ENCODE data around the gene CALY. TPM values are rescaled to one million over a fixed set of nuclear protein-coding genes. Genes with fewer than 3 reads are reported as not detected.

The CALY gene
- total and polyA plus RNA-seq, 2 experiments from 2014 or later = 12.3 to 16.3 TPM

- Histone ChIP-seq H3K4me1 (ENCODE audit: low read depth) (peaks cover 5% of the 10 kb centered on the region), H3K4me3 (no peak overlapping the region), H3K36me3 (peaks cover 16% of the 10 kb centered on the region), H3K9me3 (ENCODE audit: low read depth) (no peaks in the 10 kb centered on the region), H3K27ac (no peak overlapping the region), H3K27me3 (no peaks in the 10 kb centered on the region)
- no peak for TF ChIP-seq CTCF (IDR thresholded peaks at IDR 0.05; ENCODE audit: low read depth, low read length)
- no peak for DNase-seq (ENCODE audit: low read depth in 1 of 2, low spot score in 1 of 2)
Observed at GRCh38 chr10:133359972-133360610, 23.4 kb upstream of the CALY start.

- Histone ChIP-seq H3K9me3 (ENCODE audit: low read depth) (no peaks in the 10 kb centered on the region), H3K4me3 (no peak overlapping the region), H3K27me3 (no peaks in the 10 kb centered on the region), H3K27ac (no peak overlapping the region), H3K4me1 (ENCODE audit: low read depth) (peaks cover 5% of the 10 kb centered on the region), H3K36me3 (peaks cover 10% of the 10 kb centered on the region)
- TF ChIP-seq CTCF (IDR thresholded peaks at IDR 0.05; ENCODE audit: low read depth, low read length) = no peak
- peak in 1 of 2 donors; percentile 68 for DNase-seq (ENCODE audit: low read depth in 1 of 2, low spot score in 1 of 2)
Observed at GRCh38 chr10:133359554-133359971, 22.9 kb upstream of the CALY start.

- Histone ChIP-seq H3K9me3 (ENCODE audit: low read depth) (no peaks in the 10 kb centered on the region), H3K36me3 (peaks cover 5% of the 10 kb centered on the region), H3K4me1 (ENCODE audit: low read depth) (peaks cover 5% of the 10 kb centered on the region), H3K27me3 (no peaks in the 10 kb centered on the region), H3K4me3 (no peak overlapping the region), H3K27ac (no peak overlapping the region)
- DNase-seq (ENCODE audit: low read depth in 1 of 2, low spot score in 1 of 2) = no peak
- TF ChIP-seq CTCF (IDR thresholded peaks at IDR 0.05; ENCODE audit: low read depth, low read length) = no peak
Observed at GRCh38 chr10:133358925-133359310, 22.2 kb upstream of the CALY start.

- H3K9me3 ChIP-seq (ENCODE audit: low read depth) = no peaks in the 10 kb centered on the region
- no peak for DNase-seq (ENCODE audit: low read depth in 1 of 2, low spot score in 1 of 2)
Observed at GRCh38 chr10:133358162-133358924, 21.6 kb upstream of the CALY start.

More at GRCh38 chr10:133358162-133358924, 21.6 kb upstream of the CALY start:
- peaks cover 5% of the 10 kb centered on the region for H3K4me1 ChIP-seq (ENCODE audit: low read depth)
- peaks cover 5% of the 10 kb centered on the region for H3K36me3 ChIP-seq
- no peaks in the 10 kb centered on the region for H3K27me3 ChIP-seq
- no peak overlapping the region for H3K27ac ChIP-seq
- no peak for TF ChIP-seq CTCF (IDR thresholded peaks at IDR 0.05; ENCODE audit: low read depth, low read length)
- H3K4me3 ChIP-seq = no peak overlapping the region
